Measurements from ENCODE around the gene ITSN2.

ITSN2 gene

DNA sequence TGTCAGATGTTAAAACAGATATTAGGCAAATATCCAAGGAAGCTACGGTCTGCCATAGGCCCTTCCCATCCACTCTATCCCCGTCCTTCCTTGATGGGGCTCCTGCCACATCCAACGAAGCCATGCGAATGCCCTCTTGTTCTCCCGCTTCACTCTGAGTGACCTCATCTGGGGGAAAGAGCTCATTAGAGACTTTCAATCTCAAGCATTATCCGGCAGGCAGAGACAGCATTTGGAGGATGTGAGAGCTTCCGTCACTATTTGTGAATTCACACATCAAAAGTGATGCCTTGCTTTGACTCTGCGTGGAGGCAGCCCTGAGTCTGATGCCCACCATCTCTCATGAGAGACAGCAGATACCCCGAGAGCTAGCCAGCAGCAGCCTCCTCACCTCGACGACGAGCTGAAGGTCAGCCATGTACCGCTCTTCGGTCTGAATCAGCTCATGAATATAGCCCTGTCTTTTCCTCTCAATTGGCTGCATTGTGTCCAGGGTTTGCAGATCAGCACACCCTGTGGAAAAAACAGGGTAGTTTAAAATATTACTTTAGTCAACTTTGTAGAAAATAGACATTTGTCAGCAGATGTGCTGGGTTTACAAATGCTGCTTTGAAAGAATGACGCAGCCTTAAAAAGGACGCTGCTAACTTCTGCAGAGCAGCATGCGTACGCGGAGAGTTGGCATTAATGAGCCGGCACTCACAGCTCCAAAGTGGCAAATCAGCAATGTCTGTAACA lies 139.6 kb downstream of the ITSN2 start:
- no peak for FAIRE-seq
- TF ChIP-seq, protein P1, sequence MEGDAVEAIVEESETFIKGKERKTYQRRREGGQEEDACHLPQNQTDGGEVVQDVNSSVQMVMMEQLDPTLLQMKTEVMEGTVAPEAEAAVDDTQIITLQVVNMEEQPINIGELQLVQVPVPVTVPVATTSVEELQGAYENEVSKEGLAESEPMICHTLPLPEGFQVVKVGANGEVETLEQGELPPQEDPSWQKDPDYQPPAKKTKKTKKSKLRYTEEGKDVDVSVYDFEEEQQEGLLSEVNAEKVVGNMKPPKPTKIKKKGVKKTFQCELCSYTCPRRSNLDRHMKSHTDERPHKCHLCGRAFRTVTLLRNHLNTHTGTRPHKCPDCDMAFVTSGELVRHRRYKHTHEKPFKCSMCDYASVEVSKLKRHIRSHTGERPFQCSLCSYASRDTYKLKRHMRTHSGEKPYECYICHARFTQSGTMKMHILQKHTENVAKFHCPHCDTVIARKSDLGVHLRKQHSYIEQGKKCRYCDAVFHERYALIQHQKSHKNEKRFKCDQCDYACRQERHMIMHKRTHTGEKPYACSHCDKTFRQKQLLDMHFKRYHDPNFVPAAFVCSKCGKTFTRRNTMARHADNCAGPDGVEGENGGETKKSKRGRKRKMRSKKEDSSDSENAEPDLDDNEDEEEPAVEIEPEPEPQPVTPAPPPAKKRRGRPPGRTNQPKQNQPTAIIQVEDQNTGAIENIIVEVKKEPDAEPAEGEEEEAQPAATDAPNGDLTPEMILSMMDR (IDR thresholded peaks at IDR 0.05; ENCODE audit: insufficient read depth, missing control alignments): no peak
- no peak for DNase-seq (ENCODE audit: insufficient read length, low spot score)

DNA sequence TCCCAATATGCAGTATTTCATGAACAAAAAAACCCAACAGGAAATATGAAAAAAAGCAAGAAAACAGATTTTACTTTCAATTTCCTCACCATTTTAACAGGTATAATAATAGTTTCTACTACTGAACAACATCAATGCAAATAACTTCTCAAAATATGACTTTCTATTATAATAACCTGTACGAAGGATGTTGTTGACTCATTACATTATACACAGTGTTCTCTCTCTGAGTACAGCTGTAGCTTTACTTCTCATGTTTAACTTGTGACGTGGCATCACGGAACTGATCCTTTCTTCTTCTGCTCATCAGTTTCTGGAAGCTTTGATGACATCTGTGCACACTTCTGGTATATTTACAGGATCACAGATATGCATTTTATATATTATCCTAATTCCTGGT lies 145.5 kb downstream of the ITSN2 start:
- DNase-seq (ENCODE audit: insufficient read length, low spot score): no peak
- TF ChIP-seq, protein P1 (IDR thresholded peaks at IDR 0.05; ENCODE audit: insufficient read depth, missing control alignments): no peak
- no peak for FAIRE-seq

DNA sequence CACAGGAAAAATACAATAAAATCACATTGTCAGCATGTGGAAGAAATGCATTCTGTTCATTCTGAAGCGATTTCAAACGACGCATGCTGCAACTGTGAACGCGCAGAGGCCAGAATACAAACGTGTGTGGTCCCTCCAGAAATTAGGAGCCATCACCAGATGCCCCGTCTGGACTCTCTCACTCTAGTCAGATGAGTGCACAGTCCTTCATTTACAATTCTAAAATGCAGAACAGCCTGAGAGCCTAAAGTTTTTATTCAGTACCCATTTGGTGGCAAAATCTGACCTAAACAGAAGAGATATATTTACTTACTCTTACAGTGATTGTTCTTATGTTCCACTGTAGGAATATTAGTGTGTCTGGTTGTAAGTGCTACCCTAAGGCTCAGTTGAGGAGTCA lies 148.9 kb downstream of the ITSN2 start:
- TF ChIP-seq, protein P1 (IDR thresholded peaks at IDR 0.05; ENCODE audit: insufficient read depth, missing control alignments): no peak
- DNase-seq (ENCODE audit: insufficient read length, low spot score) (no peak), FAIRE-seq (no peak)

DNA sequence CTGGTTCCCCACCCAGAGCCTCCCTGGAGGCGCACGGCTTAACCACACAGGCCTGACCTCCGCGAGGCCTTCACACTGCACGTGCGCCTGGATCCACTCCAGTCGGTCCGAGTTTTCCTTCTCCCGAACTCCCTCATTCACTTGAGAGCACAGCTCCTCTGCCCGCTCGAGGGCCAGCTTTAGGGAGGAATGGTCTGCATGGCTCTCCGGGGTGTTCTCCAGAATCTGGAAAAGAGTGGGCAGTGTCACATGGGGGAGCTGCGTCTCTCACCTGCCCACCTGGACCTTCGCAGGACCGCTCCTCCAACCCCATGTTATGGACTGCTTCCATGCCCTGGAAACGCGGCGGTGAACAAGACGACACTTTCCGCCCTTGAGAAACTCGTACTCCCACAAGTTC lies 149.6 kb downstream of the ITSN2 start:
- DNase-seq (ENCODE audit: insufficient read length, low spot score): no peak
- TF ChIP-seq, protein P1 (IDR thresholded peaks at IDR 0.05; ENCODE audit: insufficient read depth, missing control alignments): no peak
- no peak for FAIRE-seq

DNA sequence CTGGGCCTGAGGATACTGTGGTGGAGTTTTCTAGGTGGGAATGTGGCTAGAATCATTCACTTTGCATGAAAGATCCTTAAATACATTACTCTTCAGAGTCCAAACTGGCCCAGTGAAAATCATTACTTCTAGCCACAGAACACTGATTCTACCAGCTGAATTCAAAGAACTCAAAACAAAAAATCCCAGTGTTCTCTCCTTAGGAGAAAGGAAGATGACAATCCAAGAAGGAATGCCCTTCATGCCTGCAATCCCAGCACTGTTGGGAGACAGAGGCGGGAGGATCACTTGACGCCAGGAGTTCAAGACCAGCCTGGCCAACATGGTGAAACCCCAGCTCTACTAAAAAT lies 150.3 kb downstream of the ITSN2 start:
- TF ChIP-seq, protein P1 (IDR thresholded peaks at IDR 0.05; ENCODE audit: insufficient read depth, missing control alignments): no peak
- no peak for FAIRE-seq
- no peak for DNase-seq (ENCODE audit: insufficient read length, low spot score)

DNA sequence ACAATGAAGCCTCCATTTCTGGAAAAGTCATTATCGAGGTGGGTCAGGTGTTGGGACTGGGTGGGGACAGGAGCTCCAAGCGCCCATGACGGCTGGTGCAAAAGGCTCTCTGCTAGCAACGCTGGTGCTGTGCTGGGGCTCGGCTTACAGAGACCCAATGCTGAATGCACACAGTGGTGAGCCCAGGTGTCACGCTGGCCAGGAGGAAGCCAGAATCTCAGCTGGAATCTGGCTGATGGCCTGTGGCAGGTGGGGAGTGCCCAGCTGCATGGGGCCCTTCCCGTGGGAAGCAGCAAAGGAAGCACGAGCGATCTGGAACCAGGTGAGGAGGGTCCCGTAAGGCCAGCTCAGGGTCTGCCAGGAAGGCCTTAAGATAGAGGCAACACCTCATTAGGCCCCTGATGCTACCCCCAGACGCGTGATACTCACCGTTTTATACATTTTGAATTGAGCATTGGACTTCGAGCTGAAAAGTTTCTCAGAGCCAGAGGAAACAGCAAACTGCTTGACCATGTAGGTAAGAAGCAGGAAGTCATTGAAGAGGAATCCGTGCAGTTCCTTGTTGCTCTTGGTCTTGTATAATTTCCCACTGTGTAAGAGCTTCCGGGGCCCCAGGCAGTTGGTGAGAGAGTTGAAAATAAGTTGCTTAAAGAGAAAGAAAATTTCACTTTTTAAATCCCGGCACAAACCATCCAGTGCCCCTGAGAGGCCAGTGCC lies 150.8 kb downstream of the ITSN2 start:
- no peak for FAIRE-seq
- DNase-seq (ENCODE audit: insufficient read length, low spot score): no peak

More for the DNA sequence above, 150.8 kb downstream of the ITSN2 start:
- TF ChIP-seq, protein P1 (IDR thresholded peaks at IDR 0.05; ENCODE audit: insufficient read depth, missing control alignments): no peak

Data from D721Med (cell line).